ENCODE results near the gene RDH8.
"Not testable (repeated sequence)": the region's sequence is repeated elsewhere in the genome, so short reads cannot be mapped to it uniquely, and the experiment has no call there.

Gene RDH8

GRCh38 chr19:10006335-10006708 lies 7.0 kb upstream of the RDH8 start:
- DNase-seq: no peak

DNA sequence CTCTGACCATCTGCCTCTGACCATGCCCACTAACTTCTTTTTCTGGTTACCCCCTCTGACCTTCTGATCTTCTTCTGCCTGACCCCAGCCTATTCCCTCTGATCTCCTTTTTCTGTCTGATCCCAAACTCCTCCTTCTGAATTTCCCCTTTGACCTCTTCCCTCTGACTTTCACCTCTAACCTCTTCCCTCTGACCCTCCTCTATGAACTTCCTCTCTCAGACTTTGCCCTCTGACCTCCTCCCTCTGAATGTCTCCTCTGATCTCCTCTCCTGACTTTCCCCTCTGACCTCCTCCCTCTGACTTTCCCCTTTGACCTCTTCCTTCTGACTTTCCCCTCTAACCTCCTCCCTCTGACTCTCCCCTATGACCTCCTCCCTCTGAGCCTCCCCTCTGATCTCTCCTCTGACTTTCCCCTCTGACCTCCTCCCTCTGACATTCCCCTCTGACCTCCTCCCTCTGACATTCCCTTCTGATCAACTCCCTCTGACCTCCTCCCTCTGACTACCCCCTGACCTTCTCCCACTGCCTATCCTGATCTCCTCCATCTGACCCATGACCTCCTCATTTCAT lies 6.4 kb upstream of the RDH8 start:
- DNase-seq: no peak

GRCh38 chr19:10007371-10008183 lies 5.7 kb upstream of the RDH8 start:
- DNase-seq: no peak

- DNase-seq: no peak
Measured at GRCh38 chr19:10008184-10008765, 5.0 kb upstream of the RDH8 start.

DNA sequence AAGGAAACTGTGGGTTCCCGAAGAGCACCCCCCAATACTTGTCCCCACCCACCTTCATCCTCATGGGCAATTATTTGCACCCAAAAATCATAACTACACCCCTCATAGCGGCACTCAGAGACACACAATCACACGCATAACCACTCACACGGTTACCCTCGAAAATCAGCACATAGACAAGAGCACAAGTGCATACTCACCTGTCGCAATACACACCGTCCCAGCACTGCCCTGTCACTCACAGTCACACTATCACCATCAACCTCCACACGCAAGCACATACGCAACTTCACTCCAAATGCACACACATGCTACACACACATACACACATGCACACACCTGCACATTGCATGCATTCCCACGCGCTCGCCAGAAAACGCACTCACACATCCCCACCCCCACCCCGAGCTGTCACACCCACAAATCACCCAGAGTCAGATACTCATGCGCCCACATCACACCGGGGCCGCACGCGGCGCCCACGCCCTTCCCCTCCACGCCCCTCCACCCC lies 3.5 kb upstream of the RDH8 start:
- no peak for DNase-seq

DNA sequence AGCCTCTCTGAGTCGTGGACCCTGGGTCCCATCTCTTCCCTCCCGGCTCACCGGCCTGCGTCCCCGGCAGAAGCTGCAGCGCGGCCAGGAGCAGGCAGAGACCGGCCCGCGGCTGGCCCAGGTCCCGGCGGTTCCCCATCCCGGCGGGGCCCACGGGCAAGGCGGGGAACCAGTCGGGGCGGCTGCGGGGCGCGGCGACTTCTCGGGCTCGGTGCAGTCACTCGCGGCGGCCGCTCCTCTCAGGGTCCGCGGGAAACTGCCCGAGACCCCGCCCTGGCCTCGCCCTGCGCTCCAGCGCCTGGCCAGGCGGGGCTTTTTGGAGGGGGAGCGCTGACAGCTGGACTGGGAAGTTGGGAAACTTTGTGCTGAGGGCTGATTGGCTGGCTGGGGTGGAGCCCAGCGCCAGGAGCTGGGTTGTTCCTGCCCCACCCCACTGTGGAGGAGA lies 3.0 kb upstream of the RDH8 start, which contains the start of gene COL5A3:
Gene COL5A3, minus strand, starts transcription at position 258 of the 445 bp plus-strand sequence. Its CDS starts 119 bp downstream, at position 139.
- DNase-seq: no peak

- no peak for DNase-seq
Measured at GRCh38 chr19:10010939-10011338, 2.3 kb upstream of the RDH8 start.

GRCh38 chr19:10011974-10012373 lies 1.3 kb upstream of the RDH8 start:
- DNase-seq: no peak

GRCh38 chr19:10013834-10014618 lies 743 bp downstream of the RDH8 start:
- DNase-seq: no peak

GRCh38 chr19:10018263-10018662 lies 5.0 kb downstream of the RDH8 start:
- no peak for DNase-seq

GRCh38 chr19:10018786-10019185 lies 5.5 kb downstream of the RDH8 start:
- DNase-seq: no peak

DNA sequence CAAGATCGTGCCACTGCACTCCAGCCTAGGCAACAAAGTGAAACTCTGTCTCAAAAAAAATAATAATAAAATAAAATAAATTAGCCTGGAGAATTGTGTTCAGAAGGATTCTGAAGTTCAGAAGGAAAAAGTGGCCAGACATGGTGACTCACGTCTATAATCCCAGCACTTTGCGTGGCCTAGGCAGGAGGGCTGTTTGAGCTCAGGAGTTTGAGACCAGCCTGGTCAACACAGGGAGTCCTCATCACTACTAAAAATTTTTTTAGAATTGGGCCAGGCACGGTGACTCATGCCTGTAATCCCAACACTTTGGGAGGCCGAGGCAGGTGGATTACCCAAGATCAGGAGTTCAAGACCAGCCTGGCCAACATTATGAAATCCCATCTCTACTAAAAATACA lies 6.0 kb downstream of the RDH8 start:
- DNase-seq: no peak

GRCh38 chr19:10020851-10021250 lies 7.6 kb downstream of the RDH8 start:
- no peak for DNase-seq

DNA sequence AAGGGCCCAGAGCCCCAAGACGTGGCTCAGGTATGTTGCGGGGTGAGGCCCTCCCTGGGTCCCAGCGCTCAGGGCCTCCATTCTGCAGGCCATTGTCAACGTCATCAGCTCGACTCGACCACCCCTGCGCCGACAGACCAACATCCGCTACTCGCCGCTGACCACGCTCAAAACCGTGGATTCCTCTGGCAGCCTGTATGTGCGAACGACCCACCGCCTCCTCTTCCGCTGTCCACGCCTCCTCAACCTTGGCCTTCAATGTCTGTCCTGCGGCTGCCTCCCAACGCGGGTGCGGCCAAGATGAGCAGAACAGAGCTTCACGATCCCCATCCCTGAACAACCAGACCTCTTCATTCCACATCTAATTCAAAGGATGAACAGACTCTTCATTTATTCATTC lies 8.2 kb downstream of the RDH8 start:
- DNase-seq: no peak

- no peak for DNase-seq
Measured at GRCh38 chr19:10021863-10022262, 8.6 kb downstream of the RDH8 start.

- DNase-seq: not testable (repeated sequence)
Measured at GRCh38 chr19:10023096-10023495, 9.8 kb downstream of the RDH8 start.

GRCh38 chr19:10026744-10027143 lies 13.5 kb downstream of the RDH8 start:
- DNase-seq: no peak

GRCh38 chr19:10027158-10027997 lies 14.1 kb downstream of the RDH8 start:
- DNase-seq: peak; percentile 70 to 71

DNA sequence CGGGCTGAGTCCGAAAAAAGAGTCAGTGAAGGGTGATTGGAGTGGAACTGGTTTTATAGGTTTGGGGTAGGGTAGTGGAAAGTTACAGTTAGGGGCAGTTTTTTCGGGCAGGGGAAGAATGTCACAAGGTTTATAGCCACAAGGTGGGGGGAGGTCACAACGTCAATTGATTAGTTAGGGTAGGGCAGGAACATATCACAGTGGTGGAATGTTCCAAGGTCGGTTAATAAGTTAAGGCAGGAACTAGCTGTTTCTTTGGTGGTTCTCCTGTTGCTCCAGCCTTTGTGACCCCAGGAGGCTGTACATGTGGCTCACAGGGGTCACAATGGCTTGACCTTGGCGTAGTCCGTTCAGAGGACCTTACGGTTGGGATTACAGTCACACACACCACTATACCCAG lies 20.3 kb downstream of the RDH8 start:
- DNase-seq: no peak

DNA sequence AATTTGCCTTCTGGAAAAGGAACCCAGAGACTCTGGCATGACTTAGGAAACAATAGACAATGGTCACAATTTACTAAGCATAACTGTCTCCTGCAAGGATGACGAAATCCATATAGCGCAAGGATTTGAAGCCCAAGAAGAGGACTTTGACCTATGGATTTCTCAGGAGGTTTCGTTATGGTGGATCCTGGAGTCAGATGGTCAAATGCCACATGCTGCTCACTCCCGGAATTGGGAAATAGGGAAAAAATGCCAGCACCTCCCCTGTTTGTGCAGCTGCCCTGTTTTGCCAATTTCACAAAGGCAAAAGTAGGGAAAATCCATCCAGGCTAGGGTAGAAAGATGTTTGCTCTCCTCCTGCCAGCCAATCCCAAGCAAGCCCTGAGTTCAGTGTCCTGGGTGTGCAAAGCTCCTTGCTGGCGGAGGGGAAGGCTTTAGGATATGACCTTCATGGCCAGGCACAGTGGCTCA lies 23.4 kb downstream of the RDH8 start:
- DNase-seq: no peak

DNA sequence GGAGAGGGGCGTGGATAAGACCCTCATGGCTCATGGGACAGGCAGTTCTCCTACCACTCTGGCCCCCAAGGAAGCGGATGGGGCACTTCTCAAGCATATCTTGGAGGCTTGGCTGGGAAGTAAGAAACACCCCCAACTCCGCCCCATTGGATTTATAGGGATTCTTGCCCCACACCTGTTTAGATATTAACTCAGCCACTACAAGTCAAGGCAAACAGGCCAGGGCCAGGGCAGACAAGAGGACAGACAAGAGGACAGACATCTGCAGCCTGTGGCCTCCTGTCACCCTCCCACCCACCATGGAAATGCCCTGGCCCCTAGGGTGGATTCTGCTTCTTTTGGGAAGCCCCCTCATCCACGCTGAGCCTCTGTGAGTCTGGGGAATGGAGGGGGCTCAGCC lies 24.1 kb downstream of the RDH8 start:
- DNase-seq: no peak

DNA sequence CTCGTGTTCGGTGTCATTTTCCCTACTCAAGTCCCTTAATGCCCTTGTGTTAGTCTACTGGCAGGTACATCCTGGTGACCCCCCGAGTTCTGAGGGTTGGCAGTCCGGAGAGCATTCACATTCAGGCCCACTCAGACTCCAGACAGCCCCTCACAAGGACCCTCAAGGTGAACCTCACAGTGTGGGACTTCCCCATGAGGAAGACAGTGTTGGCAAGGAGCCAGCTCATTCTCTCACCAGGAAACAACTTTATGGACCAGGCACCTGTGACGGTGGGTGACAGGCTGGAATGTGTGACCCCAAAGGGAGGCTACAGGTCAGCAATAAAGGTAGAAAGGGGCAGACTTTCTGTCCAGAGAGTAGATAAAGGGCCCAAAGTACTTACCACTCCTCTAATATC lies 24.5 kb downstream of the RDH8 start:
- DNase-seq: no peak

Data from AML-193 (cell line).